ENCODE measurements around the gene IL26. TPM values are rescaled to one million over a fixed set of nuclear protein-coding genes. Genes with fewer than 3 reads are reported as not detected.

IL26 gene
- total and polyA plus RNA-seq, 8 donors: not detected

DNA sequence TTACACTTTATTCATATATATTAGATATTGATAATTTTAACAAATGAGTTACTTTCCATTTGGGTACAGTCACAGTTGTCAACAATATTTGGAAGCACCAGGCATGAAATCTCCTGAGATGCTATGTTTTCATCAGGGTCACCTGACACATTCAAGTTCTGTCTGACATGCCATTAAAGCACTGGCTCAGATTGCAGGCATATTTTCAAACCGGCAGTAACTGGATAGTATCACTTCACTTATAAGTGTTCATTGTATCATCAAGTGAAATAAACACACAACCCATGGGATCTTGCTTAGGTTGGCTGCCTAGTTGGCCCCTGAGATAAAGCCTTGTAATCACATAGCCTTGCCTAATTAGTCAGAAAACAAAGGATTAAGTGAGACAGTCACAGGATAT, 70.8 kb downstream of the IL26 start:
- Histone ChIP-seq H3K9me3 (no peaks in the 10 kb centered on the region), H3K4me3 (no peak overlapping the region), H3K27ac (no peak overlapping the region), H3K4me1 (no peaks in the 10 kb centered on the region), H3K36me3 (no peaks in the 10 kb centered on the region), H3K27me3 (no peaks in the 10 kb centered on the region)
- WGBS, 5 donors: 40 to 62% (median 47%) methylated on average over 1 of the region's 1 CpG
- no peak for DNase-seq
- intact Hi-C loops (cut with DNase I; ENCODE audit: low total_unique reads): no loop called here
- TF ChIP-seq EP300 (IDR thresholded peaks at IDR 0.05): no peak
- TF ChIP-seq, protein P1, sequence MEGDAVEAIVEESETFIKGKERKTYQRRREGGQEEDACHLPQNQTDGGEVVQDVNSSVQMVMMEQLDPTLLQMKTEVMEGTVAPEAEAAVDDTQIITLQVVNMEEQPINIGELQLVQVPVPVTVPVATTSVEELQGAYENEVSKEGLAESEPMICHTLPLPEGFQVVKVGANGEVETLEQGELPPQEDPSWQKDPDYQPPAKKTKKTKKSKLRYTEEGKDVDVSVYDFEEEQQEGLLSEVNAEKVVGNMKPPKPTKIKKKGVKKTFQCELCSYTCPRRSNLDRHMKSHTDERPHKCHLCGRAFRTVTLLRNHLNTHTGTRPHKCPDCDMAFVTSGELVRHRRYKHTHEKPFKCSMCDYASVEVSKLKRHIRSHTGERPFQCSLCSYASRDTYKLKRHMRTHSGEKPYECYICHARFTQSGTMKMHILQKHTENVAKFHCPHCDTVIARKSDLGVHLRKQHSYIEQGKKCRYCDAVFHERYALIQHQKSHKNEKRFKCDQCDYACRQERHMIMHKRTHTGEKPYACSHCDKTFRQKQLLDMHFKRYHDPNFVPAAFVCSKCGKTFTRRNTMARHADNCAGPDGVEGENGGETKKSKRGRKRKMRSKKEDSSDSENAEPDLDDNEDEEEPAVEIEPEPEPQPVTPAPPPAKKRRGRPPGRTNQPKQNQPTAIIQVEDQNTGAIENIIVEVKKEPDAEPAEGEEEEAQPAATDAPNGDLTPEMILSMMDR (IDR thresholded peaks at IDR 0.05): no peak
- no peak for TF ChIP-seq POLR2A (IDR thresholded peaks at IDR 0.05)
- TF ChIP-seq POLR2AphosphoS5 (IDR thresholded peaks at IDR 0.05): no peak

Other genes with a start within 250 kb of the IL26 start
- gene IFNG-AS1, start 236.4 kb downstream of the IL26 start, total RNA-seq: not detected
- gene IFNG-AS1, start 236.4 kb downstream of the IL26 start, polyA plus RNA-seq: not detected
- not detected for gene IFNG, start 66.1 kb downstream of the IL26 start, total RNA-seq
- not detected for gene IFNG, start 66.1 kb downstream of the IL26 start, polyA plus RNA-seq
- gene IL22, start 27.8 kb upstream of the IL26 start, total RNA-seq: not detected
- gene IL22, start 27.8 kb upstream of the IL26 start, polyA plus RNA-seq: under 1 TPM in 1 of 3 donors, not detected in 2; 0.15 TPM
- 10 to 100 TPM in 4 of 5 donors, 1 to 10 TPM in 1; 5.8 to 41.4 (median 17.4) TPM for gene MDM1, start 106.6 kb upstream of the IL26 start, total RNA-seq
- gene MDM1, start 106.6 kb upstream of the IL26 start, polyA plus RNA-seq: 1 to 10 TPM; 3.9 to 9.0 (median 7.2) TPM